Suppressor macrophage (primary cell): ENCODE data around the gene PCSK6.
"Not testable (repeated sequence)": the region's sequence is repeated elsewhere in the genome, so short reads cannot be mapped to it uniquely, and the experiment has no call there.

Experiments
- DNase-seq, 4 experiments: peaks; one replicate each; pipeline ENCODE4 v3.0.0-alpha.2; 2020 to 2022

PCSK6 gene

DNA sequence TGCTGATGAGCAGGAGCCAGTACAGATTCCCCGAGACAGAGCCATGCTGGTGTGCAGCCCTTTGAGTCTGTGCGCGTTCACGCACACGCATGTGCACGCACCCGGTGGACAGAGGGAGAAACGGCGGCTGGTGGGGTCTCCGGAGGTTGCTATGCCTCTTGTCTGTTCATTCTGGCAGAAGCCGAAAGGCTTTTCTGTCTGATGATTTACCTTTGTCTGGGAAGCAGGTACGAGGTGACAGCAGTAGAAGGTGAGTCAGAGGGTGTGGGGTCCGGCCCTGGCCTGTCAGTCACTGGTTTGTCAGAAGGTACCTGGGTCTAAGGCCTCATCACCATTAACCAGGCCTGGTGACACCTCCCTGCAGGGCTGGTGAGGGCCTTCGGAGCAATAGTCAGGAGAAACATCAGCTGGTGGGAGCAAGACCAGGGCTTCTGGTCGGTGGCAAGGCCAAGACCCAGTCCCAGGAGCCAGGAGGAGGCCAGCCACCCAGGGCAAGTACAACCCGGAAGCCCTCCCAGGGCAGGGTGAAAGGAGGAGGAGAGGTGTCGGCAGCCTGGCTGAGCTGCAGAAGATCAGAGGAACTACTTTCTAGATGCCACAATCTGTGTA lies 7.5 kb downstream of the PCSK6 start:
- no peak for DNase-seq

DNA sequence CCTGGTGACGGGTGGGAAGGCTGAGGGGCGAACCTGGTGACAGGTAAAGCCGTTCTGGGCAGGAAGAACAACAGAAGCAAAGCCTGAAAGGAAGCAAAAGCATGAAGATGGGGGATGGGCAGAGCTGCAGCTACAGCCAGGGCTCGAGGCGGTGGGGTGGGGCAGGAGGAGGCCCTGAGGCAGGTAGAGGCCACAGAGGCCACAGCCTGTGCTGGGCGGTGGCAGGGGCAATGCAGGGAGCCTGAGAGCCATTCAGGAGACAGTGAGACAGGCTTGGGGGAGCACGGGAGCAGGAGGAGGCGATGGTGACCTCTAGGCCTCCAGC lies 8.2 kb downstream of the PCSK6 start:
- no peak for DNase-seq

DNA sequence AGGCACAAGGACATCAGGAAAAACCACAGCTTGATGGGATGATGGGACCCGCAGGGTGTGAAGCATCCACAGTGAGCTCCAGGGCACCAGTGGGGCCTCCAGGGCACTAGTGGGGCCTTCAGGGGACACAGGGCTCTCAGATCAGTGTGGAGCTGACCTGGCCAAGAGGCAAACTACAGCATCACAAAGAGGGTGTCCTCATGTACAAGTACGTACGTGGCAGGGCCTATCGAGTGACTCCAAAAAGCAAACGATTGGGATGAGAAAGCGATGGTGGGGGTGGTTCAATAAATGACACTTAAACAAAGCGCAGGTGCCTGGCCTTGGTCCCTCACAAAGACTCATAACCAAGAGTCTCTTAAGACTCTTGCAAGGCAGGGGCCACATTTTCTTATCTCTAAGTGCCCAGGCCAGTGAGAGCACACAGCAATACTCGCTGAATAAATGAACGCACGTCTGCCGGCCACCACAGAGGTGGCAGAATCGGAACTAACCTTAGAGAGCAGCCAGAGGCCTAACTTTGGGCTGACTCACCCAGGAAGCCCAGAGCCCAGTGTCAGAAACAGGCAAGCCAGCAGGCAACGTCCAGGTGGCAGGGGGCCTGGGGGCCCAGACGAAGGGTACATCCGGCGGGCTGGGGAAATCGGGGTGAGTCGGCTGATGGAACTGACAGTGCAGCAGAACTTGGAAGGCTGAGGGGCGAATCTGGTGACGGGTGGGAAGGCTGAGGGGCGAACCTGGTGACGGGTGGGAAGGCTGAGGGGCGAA lies 8.7 kb downstream of the PCSK6 start:
- no peak for DNase-seq

DNA sequence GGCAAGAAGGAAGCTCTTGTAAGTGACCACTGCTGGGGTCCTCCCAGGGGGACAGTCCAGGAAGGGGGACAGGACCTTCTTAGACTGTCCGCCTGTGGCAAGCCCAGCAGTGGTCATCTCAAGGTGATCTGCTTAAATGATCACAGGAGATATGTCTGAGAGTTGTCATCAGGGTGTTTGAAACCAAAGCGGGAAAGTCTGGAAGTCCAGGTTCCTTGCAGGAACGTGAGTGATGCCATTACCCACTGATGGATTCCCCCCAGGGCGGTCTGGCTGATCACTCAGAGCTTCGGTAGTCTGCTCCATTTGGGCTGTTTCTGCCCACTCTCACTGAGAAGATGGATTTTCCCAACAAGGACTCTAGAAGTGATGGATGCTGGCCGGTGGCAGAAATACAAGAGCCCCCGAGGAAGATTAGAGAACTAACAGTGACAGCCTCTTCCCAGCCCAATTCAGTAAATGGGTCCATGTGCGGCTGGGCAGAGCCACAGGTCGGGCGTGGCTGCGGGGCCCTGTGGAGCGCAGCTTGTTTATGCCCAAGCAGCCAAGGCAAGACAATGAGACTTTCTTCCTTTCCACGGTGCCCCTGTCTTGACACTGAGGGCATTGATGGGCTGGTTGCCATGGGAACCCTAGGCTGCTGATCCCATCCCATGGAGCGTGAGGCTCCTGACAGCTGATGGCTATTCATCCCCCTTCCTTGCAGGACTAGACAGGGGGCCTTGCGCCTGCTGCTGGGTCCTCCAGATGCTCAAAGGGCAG lies 9.5 kb downstream of the PCSK6 start:
- no peak for DNase-seq

DNA sequence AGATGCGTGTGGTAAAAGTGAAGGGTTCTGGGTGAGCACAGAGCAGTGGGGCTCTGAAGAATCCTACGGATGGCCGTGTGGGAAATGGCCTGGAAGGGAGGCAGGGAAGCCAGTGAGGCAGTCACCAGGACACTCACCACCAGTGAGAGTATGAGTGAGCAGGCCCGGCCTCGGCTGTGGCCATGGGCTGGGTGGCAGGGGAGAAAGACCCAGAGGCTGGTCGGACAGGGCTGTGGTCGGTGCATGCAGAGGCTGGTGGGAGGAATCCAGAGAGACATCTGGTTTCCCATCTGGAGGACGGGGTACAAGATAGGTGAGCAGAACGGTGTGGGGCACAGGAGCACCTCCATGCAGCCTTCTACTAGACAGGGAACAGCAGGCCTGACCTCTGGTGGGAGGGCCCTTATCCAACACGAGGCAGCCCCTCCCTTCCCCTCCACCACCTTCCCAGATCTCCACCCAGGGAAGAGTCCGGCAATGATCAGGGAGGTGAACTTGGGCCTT lies 10.1 kb downstream of the PCSK6 start:
- DNase-seq: no peak

DNA sequence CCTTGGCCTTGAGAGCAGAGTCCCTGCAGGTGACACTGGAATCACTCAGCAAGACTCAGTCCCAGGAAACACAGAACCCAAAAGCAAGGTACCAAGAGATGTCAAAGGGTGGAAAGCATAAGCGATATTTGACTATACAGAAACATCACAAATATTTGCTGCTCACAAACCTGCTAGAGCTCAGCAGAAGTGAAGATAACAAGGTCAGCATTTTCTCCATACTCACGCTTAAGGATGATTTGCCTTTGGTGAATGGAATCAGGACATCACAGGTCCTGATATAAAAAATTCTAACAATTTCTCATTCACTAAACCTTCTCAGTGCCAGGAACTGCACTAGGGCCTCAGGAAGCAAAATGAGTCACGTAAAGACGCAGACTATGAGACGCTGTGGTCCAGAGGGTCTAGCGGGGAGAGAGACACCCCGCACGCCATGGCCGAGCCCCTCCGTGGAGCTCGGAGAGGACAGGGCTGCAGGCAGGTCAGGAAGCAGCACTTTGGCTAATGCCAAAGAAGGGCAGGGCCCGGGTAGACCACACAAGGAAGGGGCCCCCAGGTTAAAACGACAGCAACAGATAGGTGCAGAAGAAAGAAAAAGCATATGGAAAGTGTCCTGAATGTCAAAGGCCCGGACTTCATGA lies 10.7 kb downstream of the PCSK6 start:
- DNase-seq: no peak

DNA sequence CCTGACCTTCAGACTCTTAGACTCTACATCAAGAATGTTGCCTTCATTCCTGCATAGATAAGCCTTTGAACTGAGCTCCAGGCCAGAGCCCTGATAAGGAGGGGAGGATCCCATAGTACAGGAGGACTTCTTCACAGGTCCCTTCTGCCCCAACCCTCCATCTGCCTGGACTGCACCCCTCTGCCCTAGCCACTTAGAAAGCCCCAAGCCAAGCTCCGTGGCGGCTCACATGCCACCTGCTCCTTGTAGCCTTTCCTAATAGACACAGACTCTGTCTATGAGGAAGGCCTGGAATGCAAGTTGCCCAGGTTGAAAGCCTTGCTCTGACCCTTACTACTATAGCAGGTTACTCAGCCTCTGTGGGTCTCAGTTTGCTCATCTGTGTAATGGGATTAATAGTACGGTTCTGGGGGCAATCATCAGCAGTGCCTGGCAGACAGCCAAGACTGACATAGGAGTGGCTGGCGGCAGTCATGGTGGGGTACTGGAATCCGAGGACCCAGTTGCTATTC lies 11.6 kb downstream of the PCSK6 start:
- DNase-seq: no peak

DNA sequence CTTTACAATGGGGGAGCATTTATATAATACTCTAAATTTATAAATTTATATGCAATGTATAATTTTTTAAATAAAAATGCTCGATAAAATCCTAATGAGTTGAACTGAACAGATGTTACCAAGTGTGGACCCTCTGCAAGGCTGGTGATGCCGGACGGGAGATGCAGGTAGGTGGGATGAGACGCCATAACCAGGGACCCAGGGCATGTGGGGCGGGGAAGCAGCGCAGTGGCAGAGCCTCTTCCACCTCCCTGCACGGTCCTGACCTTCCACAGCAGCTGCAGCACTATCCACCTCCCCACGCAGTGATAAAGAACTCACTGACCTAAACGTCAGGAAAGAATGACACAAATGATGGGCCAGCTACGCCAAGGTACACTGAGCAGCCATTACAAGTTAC lies 12.8 kb downstream of the PCSK6 start:
- no peak for DNase-seq

DNA sequence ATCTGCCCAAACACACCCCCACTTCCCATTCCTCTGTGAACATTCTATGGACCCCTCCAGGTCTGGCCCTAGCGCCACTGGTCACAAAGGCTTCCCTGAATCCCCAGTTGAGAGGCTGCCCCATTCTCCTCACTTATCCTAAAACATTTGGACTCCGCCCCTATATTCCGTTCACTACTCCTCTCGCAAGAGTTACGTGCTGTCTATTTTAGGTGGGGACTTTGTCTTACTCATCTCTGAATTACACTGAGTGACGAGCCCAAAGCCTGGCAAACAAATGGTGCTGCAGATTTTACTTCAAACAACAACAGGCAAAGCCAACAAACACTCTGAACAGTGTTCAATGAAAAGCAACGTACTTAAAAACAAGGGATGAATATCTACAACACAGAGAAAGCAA lies 14.5 kb downstream of the PCSK6 start:
- no peak for DNase-seq

DNA sequence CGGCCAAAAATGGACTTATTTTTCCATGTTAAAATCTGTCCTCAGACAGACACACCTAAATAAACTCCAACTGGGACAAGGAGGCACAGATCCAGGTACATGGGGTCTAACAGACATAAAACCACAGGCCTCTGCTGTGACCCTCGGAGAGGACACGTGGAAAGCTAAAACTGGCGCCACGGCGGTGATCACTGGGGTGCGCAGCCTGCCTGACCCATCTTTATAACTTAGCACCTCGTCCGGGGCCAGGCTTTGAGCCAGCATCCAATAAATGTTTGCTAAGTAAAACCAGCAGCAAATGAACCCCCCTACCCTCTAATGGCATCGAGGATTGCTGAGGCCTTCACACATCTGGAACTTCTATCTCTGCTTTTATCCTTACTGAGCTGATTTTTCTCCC lies 15.3 kb downstream of the PCSK6 start:
- no peak for DNase-seq

DNA sequence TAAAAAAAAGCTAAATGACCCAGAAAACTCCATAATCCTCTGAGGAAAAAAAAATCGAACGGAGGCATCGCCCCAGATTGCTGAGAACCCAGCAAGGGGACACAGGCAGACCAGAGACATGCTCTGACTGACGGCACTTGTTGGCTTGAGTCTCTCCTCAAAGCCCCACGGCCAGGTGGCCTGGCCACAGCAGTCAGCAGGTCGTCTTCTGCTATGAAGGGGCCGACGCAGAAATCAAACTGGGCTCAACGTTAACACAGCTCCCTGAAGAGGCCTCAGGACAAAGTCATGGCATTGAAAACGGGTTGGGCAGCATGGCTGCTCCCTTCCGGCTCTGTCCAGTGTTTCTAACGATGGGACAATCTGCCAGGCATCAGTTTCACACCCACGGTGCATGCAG lies 17.5 kb downstream of the PCSK6 start:
- DNase-seq: no peak

DNA sequence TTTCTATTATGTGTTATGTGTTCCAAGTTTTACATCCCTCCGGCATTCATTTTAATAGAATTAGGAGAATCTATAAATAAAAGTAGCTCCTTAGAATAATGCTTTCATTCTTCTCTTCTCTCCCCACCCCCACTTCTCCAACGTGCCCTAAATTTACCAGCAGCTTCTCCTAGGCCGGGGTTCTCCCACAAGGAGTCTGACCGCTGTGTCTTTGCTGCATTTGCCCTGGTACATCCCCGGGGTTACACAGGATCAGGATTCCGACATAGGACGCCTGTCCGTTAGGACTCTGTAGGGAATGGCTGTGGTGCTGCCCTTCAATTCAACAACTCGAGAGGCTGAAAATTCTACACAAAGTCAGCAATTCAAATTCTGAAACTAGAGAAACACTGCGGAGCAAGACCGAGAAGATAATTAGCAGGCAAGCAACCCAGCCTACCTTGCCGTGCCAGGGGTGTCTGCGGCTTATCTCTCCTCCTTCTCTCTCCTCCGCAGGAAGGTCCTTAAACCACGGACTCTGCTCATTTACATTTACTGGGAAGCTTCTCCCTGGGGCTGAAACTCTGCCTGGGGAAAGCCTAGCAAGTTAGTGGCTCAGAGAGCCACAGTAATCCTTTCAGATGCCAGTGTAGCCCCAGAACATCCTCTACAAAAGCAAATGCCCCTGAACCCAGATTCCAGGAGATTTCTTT lies 18.8 kb downstream of the PCSK6 start:
- no peak for DNase-seq

DNA sequence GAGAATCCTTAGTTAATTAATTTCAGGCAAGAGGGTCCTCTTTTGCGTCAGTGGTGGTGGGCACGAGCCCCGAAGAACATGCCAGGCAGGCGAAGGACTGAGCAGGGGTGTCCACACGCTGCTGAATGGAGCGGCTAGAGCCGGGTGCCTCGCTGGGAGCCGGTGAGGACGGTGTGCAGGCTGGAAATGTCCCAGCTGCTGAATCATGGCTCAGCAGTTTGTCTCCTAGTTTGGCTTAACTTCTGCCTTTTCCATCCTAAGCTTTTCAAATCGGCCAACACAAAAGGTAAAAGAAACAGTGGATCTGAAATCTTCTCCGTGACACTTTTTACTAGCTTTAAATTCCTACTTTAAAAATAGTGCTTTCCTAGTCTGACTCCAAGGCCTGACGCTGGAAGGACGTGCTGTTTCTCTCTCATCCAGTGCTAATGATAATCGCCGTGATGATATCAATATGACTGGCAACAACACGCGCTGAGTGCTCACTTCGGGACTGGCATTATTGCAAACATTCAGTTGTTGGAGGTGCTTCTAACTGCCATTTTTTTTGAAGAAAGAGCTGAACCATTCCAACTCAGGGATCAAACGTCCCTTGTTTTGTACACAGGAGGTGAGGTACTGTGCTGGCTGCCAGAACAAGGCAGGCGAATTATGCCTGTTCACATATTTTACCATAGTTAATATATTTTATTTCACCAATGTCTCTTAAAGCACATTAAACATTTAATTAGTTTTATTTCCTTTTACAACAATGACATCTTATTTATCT lies 19.8 kb downstream of the PCSK6 start:
- DNase-seq: no peak

DNA sequence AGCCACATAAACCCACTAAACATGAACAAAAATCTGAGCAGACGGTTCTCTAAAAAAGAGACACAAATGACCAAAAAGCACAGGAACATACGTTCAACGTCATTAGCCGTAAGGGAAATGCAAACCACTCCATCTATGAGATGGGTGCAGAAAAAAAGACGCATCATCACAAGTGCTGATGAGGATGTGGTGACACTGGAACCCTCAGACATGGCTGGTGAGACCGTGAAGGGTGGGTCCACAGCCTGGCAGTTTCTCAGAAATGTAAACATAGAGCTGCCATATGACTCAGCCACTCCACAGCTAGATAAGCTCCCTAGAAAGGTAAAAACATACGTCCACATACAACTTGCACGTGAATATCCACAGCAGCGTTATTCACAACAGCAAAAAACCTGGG lies 23.3 kb downstream of the PCSK6 start:
- no peak for DNase-seq

DNA sequence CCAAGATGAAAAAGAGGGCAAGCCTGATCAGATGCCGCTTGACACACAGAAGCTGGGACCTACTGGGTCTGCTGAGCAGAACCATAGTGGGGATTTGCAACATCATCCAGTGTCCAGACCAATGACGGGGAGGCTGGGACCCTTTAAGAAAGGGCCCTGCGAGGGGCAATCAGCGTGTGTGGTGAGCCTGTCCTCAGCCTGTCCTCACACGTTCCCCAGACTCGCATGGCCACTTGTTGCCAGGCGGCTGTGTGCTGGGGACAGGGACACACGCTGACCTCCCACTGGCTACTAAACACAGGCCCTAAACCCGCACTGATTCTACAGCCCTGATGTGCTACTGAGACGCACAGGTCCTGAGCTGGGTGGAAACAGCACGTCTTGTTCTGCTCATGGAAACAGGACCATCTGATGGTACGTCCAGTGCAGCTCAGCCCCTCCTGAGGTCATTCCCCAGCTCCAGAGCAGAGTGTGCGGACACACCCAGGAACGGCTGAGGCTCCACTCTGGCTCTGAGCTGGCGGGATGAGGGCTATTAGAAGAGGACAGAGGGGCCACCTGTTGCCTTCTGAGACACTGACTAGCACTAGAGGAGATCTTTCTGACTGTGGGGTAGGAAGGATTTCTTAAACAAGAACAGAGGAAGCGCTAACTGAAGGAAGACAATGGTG lies 24.4 kb downstream of the PCSK6 start:
- no peak for DNase-seq

DNA sequence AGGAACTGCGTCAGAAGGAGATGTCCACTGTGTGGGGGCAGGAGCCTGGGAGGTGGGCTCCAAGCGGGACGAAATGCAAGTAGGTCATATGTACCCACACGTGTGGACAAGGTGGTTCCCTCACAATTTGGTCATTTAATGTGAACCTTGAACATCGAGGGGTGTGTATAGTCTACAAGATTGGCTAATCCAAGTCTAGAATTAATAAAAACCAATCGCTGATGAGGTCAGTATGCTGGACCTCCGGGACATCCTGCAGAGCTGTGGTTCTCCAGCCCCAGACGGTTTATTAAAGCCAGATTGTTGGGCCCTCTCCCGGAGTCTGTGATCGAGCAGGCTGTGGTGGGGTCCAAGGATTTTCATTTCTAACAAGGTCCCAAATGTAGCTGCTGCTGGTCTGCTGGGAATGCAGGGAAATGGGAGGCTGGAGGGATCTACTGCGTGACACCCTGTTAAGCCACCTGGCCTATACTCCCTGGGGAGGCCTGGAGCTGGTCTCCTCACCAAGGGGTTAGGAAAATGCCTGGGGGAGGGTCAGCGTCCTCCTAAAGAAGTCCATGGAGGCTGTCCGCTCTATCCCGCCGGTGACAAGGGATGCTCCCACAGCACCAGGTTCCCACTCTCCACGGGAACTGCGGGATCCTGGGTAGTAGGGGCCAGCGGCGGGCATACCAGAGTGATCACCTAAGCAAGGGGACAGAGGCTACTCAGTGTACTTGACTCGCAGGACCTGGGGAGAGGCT lies 25.1 kb downstream of the PCSK6 start:
- DNase-seq: no peak

DNA sequence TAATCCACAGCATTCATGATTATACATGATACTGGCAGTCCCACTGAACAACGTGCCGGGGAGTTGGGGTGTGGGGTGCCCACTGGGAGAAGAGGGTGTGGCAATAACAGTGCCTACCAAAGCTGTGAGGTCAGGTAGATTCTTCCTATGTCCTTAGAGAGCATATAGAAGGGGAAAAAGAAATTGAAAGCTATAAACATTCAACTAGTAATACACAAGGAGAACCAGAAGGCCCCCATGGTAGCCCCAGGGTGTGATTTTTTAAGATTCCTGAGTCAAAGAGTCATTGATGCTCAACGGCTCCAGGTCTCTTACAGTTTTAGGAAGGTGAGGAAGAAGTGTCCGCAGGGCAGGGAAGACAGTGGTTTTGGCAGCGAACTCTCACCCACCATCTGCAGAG lies 25.8 kb downstream of the PCSK6 start:
- not testable (repeated sequence) for DNase-seq

DNA sequence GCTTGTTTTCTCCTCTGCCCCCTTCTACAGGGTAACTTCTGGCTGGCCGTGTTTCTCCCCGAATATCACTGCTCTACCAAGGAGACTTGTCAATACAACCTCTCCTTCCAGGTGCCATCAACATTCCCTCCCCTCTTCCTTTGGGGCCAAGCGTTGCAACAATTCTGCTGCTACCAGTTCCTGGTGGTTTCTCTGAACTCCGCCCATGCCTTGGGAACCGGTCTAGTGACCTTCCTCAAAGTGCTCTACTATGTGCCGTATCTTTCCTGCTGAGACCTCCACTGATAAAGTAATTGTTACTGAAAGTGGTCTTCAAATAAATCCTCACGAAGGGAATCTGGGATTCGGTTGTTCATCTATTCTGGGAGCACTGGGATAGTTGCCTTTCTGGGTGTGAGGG lies 26.2 kb downstream of the PCSK6 start:
- DNase-seq: no peak

DNA sequence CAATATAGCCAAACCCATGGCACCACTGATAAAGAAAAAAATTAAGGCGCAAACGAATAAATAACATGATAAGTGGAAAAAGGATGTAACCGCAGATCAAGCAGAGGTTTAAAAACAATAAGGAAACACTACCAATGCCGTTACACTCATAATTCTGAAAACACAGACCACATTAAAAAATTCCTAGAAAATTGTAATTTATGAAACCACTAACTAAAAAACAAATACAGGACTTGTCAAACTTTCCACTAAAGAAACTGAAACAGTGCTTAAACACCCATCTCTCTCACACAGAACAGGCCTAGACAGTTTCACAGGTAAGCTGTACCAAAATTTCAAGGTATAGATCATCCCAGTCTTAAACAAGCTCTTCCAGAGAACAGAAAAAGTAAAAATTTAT lies 28.4 kb downstream of the PCSK6 start:
- DNase-seq: no peak

DNA sequence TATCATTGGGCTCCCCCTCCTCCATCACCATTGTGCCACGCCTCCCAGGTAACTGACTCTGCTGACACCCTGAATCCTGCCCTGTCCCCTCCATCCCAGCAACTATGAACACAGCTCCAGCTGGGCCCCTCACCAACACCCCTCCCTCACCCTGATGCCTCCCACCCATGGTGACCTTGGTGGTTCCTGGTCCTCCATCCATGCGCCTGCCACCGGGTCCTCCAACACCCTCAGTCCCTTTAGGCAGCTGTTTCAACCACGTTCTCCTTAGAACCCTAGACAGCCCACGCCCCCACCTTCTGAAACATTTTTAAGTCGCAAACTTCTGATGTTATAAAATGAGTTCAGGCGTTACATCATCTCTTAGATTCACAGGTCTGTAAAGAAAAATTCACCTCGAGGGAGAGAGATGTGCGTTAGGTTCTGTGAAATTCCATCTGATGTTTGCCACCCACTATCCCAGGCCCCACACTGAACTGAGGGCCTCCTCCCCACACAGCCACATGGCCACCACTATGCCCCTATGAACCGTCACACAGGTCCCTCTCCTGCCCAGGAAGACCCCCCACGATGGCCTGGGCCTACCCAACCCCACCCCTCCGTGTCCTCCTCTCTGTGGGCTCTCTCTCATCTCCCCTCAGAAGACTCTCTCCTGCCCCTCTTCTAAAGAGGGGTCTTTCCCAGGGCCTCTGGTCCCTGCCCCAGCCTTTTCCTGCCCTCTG lies 29.8 kb downstream of the PCSK6 start:
- no peak for DNase-seq
